ENCODE results near the gene NEDD8.

GRCh38 chr14:24269910-24270536 lies 37.9 kb upstream of the NEDD8 start:
- no peak for TF ChIP-seq CTCF (IDR thresholded peaks at IDR 0.05; ENCODE audit: insufficient read depth, low read depth, low read length)
- no peak for TF ChIP-seq EZH2 (IDR thresholded peaks at IDR 0.05; ENCODE audit: insufficient read depth, low read length)

Measured in astrocyte (in vitro differentiated cells and primary cell).